ENCODE measurements around the gene TRMT2A. TPM values are rescaled to one million over a fixed set of nuclear protein-coding genes. Genes with fewer than 3 reads are reported as not detected.

The TRMT2A gene
- total RNA-seq, 1 experiment from 2014 or later = 68.1 TPM

GRCh38 chr22:20129747-20130014 is 12.7 kb upstream of the TRMT2A start:
- Histone ChIP-seq H3K4me1 (ENCODE audit: insufficient read depth, low read length, poor library complexity, severe bottlenecking) (peaks cover 5% of the 10 kb centered on the region), H3K9me3 (ENCODE audit: low read depth, low read length, poor library complexity, severe bottlenecking) (no peaks in the 10 kb centered on the region), H3K36me3 (ENCODE audit: insufficient read depth, low read length, poor library complexity, severe bottlenecking) (peaks cover 34% of the 10 kb centered on the region), H3K4me3 (ENCODE audit: low read depth, low read length, poor library complexity, severe bottlenecking) (no peak overlapping the region), H3K27me3 (replicated peaks; ENCODE audit: insufficient read depth, low read depth, low read length, poor library complexity) (no peaks in the 10 kb centered on the region), H3K27ac (ENCODE audit: low read depth, low read length, poor library complexity, severe bottlenecking) (no peak overlapping the region)
- ChIA-PET CTCF (no interaction called here), POLR2A (ENCODE audit: low non-redundant PET) (no interaction called here)
- TF ChIP-seq EZH2 (IDR thresholded peaks at IDR 0.05; ENCODE audit: borderline replicate concordance, low read depth, low read length, poor library complexity, severe bottlenecking) = no peak
- no peak for TF ChIP-seq CTCF (conservative IDR thresholded peaks at IDR 0.05; ENCODE audit: low read depth, low read length)
- intact Hi-C loops (cut with micrococcal nuclease; ENCODE audit: unreplicated experiment) = loop anchor here (5.0 kb wide), 1 partner anchor 157 kb away; no protein-coding TSS in a partner anchor
- DNase-seq (ENCODE audit: low spot score) = no peak
- BruUV-seq (replicated peaks) = no TSS peak

- intact Hi-C loops (cut with micrococcal nuclease; ENCODE audit: unreplicated experiment) = loop anchor here (5.0 kb wide), 1 partner anchor 157 kb away; no protein-coding TSS in a partner anchor
- Histone ChIP-seq H3K4me1 (ENCODE audit: insufficient read depth, low read length, poor library complexity, severe bottlenecking) (peaks cover 5% of the 10 kb centered on the region), H3K4me3 (ENCODE audit: low read depth, low read length, poor library complexity, severe bottlenecking) (no peak overlapping the region), H3K9me3 (ENCODE audit: low read depth, low read length, poor library complexity, severe bottlenecking) (no peaks in the 10 kb centered on the region), H3K27ac (ENCODE audit: low read depth, low read length, poor library complexity, severe bottlenecking) (no peak overlapping the region), H3K27me3 (replicated peaks; ENCODE audit: insufficient read depth, low read depth, low read length, poor library complexity) (no peaks in the 10 kb centered on the region), H3K36me3 (ENCODE audit: insufficient read depth, low read length, poor library complexity, severe bottlenecking) (peaks cover 40% of the 10 kb centered on the region)
- BruUV-seq (replicated peaks) = no TSS peak
- POLR2A ChIA-PET (ENCODE audit: low non-redundant PET) = no interaction called here
- peak; percentile 68 for DNase-seq (ENCODE audit: low spot score)
- CTCF ChIA-PET = no interaction called here
- TF ChIP-seq CTCF (conservative IDR thresholded peaks at IDR 0.05; ENCODE audit: low read depth, low read length) (peak; percentile 62), EZH2 (IDR thresholded peaks at IDR 0.05; ENCODE audit: borderline replicate concordance, low read depth, low read length, poor library complexity, severe bottlenecking) (no peak)
Observed at GRCh38 chr22:20128902-20129746, 12.1 kb upstream of the TRMT2A start.

GRCh38 chr22:20128619-20128901 is 11.5 kb upstream of the TRMT2A start:
- no peak overlapping the region for H3K4me3 ChIP-seq (ENCODE audit: low read depth, low read length, poor library complexity, severe bottlenecking)
- no peak overlapping the region for H3K27ac ChIP-seq (ENCODE audit: low read depth, low read length, poor library complexity, severe bottlenecking)
- peaks cover 45% of the 10 kb centered on the region for H3K36me3 ChIP-seq (ENCODE audit: insufficient read depth, low read length, poor library complexity, severe bottlenecking)
- intact Hi-C loops (cut with micrococcal nuclease; ENCODE audit: unreplicated experiment) = loop anchor here (5.0 kb wide), 1 partner anchor 156 kb away; no protein-coding TSS in a partner anchor
- no peak for TF ChIP-seq EZH2 (IDR thresholded peaks at IDR 0.05; ENCODE audit: borderline replicate concordance, low read depth, low read length, poor library complexity, severe bottlenecking)
- no peak for TF ChIP-seq CTCF (conservative IDR thresholded peaks at IDR 0.05; ENCODE audit: low read depth, low read length)
- peaks cover 5% of the 10 kb centered on the region for H3K4me1 ChIP-seq (ENCODE audit: insufficient read depth, low read length, poor library complexity, severe bottlenecking)
- H3K27me3 ChIP-seq (replicated peaks; ENCODE audit: insufficient read depth, low read depth, low read length, poor library complexity) = no peaks in the 10 kb centered on the region
- no TSS peak for BruUV-seq (replicated peaks)
- no peaks in the 10 kb centered on the region for H3K9me3 ChIP-seq (ENCODE audit: low read depth, low read length, poor library complexity, severe bottlenecking)
- no peak for DNase-seq (ENCODE audit: low spot score)
- POLR2A ChIA-PET (ENCODE audit: low non-redundant PET) = no interaction called here
- CTCF ChIA-PET = interaction anchor here (0.5 kb wide), 1 partner anchor 170 kb away, joined by 5 read pairs; no protein-coding TSS in a partner anchor
